GM23338 (cell line): ENCODE measurements around the gene CORO2A. TPM values are rescaled to one million over a fixed set of nuclear protein-coding genes. Genes with fewer than 3 reads are reported as not detected.
"Not testable (repeated sequence)": the region's sequence is repeated elsewhere in the genome, so short reads cannot be mapped to it uniquely, and the experiment has no call there.

Source experiments
- ATAC-seq: fragments of 200-7000 bp; cut with Tn5 transposase; 3 replicates; pipeline ENCODE4 v1.9.1; 2020
- DNase-seq: peaks from one replicate; pipeline ENCODE4 v3.0.0-alpha.2; 2015; ENCODE audit warnings: low spot score
- H2AFZ ChIP-seq: fragments of 200-600 bp; sonication (generic); 2 replicates; pipeline ENCODE4 v1.8.0; 2016; ENCODE audit warnings: antibody characterized with exemption, mild to moderate bottlenecking, moderate library complexity
- H3F3A ChIP-seq: fragments of 200-600 bp; sonication (generic); replicated peaks from 2 replicates; pipeline ENCODE4 v1.8.0; 2017; ENCODE audit warnings: antibody characterized with exemption, mixed run types, low read depth
- H3K27ac ChIP-seq: fragments of 200-600 bp; sonication (generic); 2 replicates; pipeline ENCODE4 v1.6.1; 2016; ENCODE audit warnings: low read depth
- H3K27me3 ChIP-seq: fragments of 200-600 bp; sonication (generic); 2 replicates; pipeline ENCODE4 v1.8.0; 2016; ENCODE audit warnings: mild to moderate bottlenecking, mixed run types, moderate library complexity; ENCODE audit not compliant: insufficient read depth
- H3K36me3 ChIP-seq: fragments of 200-600 bp; sonication (generic); 2 replicates; pipeline ENCODE4 v1.8.0; 2016; ENCODE audit warnings: mild to moderate bottlenecking; ENCODE audit not compliant: insufficient read depth
- H3K4me1 ChIP-seq: fragments of 200-600 bp; sonication (generic); 2 replicates; pipeline ENCODE4 v1.8.0; 2016; ENCODE audit warnings: mild to moderate bottlenecking, moderate library complexity; ENCODE audit not compliant: insufficient read depth
- H3K4me2 ChIP-seq: fragments of 200-600 bp; sonication (generic); 2 replicates; pipeline ENCODE4 v1.7.1; 2017; ENCODE audit warnings: mixed run types
- H3K4me3 ChIP-seq: fragments of 200-600 bp; sonication (generic); 2 replicates; pipeline ENCODE4 v1.6.1; 2016; ENCODE audit warnings: mixed run types
- H3K79me2 ChIP-seq: fragments of 200-600 bp; sonication (generic); replicated peaks from 2 replicates; pipeline ENCODE4 v1.8.0; 2017; ENCODE audit warnings: mild to moderate bottlenecking; ENCODE audit not compliant: insufficient read depth
- H3K9me2 ChIP-seq: fragments of 200-600 bp; sonication (generic); 2 replicates; pipeline ENCODE4 v1.8.0; 2017; ENCODE audit not compliant: insufficient read depth
- H4K20me1 ChIP-seq: fragments of 200-600 bp; sonication (generic); replicated peaks from 2 replicates; pipeline ENCODE4 v1.8.0; 2017; ENCODE audit warnings: mild to moderate bottlenecking; ENCODE audit not compliant: insufficient read depth
- H3K27ac Mint-ChIP-seq: 2 replicates; pipeline ENCODE4 v1.8.0; 2020; ENCODE audit warnings: inconsistent platforms, mild to moderate bottlenecking, moderate library complexity, mixed read lengths
- H3K27me3 Mint-ChIP-seq: 3 replicates; pipeline ENCODE4 v1.8.0; 2022; ENCODE audit warnings: low read depth, mild to moderate bottlenecking, moderate library complexity, mixed read lengths, inconsistent platforms; ENCODE audit not compliant: insufficient read depth, poor library complexity
- H3K36me3 Mint-ChIP-seq: 3 replicates; pipeline ENCODE4 v1.8.0; 2021; ENCODE audit warnings: low read depth, mild to moderate bottlenecking, inconsistent platforms, moderate library complexity, mixed read lengths
- H3K4me1 Mint-ChIP-seq: 3 replicates; pipeline ENCODE4 v1.8.0; 2020; ENCODE audit warnings: mild to moderate bottlenecking, inconsistent platforms, mixed read lengths
- H3K4me3 Mint-ChIP-seq: 3 replicates; pipeline ENCODE4 v1.8.0; 2021; ENCODE audit warnings: moderate library complexity, mild to moderate bottlenecking, inconsistent platforms, mixed read lengths
- H3K9me3 Mint-ChIP-seq: 3 replicates; pipeline ENCODE4 v1.8.0; 2020; ENCODE audit warnings: moderate library complexity, mild to moderate bottlenecking, inconsistent platforms, mixed read lengths
- ETS1 ChIP-seq: IDR thresholded peaks from 2 replicates; pipeline ENCODE4 v1.6.1; 2016; ENCODE audit warnings: antibody characterized with exemption
- EZH2 ChIP-seq: fragments of 200-600 bp; sonication (generic); IDR thresholded peaks from one replicate; pipeline ENCODE4 v1.8.0; 2017; ENCODE audit warnings: antibody characterized with exemption, mild to moderate bottlenecking, low read depth; ENCODE audit not compliant: unreplicated experiment
- JUNB ChIP-seq: IDR thresholded peaks from one replicate; pipeline ENCODE4 v1.6.1; 2016; ENCODE audit warnings: antibody characterized with exemption; ENCODE audit not compliant: unreplicated experiment
- POLR2AphosphoS5 ChIP-seq: IDR thresholded peaks from 2 replicates; pipeline ENCODE4 v1.6.1; 2016; ENCODE audit warnings: antibody characterized with exemption, low read depth
- STAT1 ChIP-seq: IDR thresholded peaks from one replicate; pipeline ENCODE4 v1.6.1; 2016; ENCODE audit warnings: antibody characterized with exemption; ENCODE audit not compliant: unreplicated experiment
- ZNF114 ChIP-seq: fragments of 250-450 bp; sonication (Bioruptor Pico); IDR thresholded peaks from 2 replicates; pipeline ENCODE4 v1.5.0; 2020; ENCODE audit warnings: mild to moderate bottlenecking, moderate library complexity
- ZNF331 ChIP-seq: fragments of 250-450 bp; sonication (Bioruptor Pico); IDR thresholded peaks from 2 replicates; pipeline ENCODE4 v1.5.0; 2020; ENCODE audit warnings: low read depth, mild to moderate bottlenecking, moderate library complexity
- polyA plus RNA-seq: library from polyadenylated mRNA; unstranded; fragments of >200 nt; fragmentation: Nextera tagmentation; extraction: Ambion mirVana; gene quantifications from 2 replicates; pipeline ENCODE4 v1.2.1, GENCODE V29; 2016
- total RNA-seq: library from RNA; depleted of rRNA; stranded (reverse); fragments of >200 nt; shearing (Covaris generic); gene quantifications from 2 replicates; pipeline ENCODE4 v1.2.3, GENCODE V29; 2014
- TF ChIP-seq, protein P1 (sequence below), 2 experiments: fragments of 200-600 bp in 1 of 2; sonication (generic) in 1 of 2; conservative IDR thresholded peaks; 2 replicates each; pipeline versions ENCODE4 v1.5.1 to v1.6.1; 2016 to 2017; ENCODE audit warnings: antibody characterized with exemption in 2 of 2, low read depth in 2 of 2, mild to moderate bottlenecking in 2 of 2, moderate library complexity in 1 of 2
- TF ChIP-seq, protein P2 (sequence below): IDR thresholded peaks from one replicate; pipeline ENCODE4 v1.6.1; 2018; ENCODE audit warnings: antibody characterized with exemption; ENCODE audit not compliant: unreplicated experiment

The CORO2A gene
- total and polyA plus RNA-seq, 2 experiments from 2014 or later, result 12.9 to 27.6 TPM

- Histone ChIP-seq H3K4me2 (peak overlapping the region; percentile 68), H3K4me3 (peak overlapping the region; percentile 52), H3K9me2 (no peaks in the 10 kb centered on the region), H3K79me2 (no peaks in the 10 kb centered on the region), H4K20me1 (no peaks in the 10 kb centered on the region; the same call in 1 of the 2 replicates), H3K27ac (no peak overlapping the region), H3F3A (peaks cover 6% of the 10 kb centered on the region; the same call in 1 of the 2 replicates), H3K4me1 (no peaks in the 10 kb centered on the region; the same call in 1 of the 2 replicates), H3K27me3 (no peaks in the 10 kb centered on the region), H2AFZ (peak overlapping the region; percentile 88), H3K36me3 (no peaks in the 10 kb centered on the region)
- Mint-ChIP-seq H3K9me3 (peaks cover 2% of the 10 kb centered on the region; the same call in 1 of the 3 replicates), H3K27me3 (peaks cover 16% of the 10 kb centered on the region), H3K36me3 (no peaks in the 10 kb centered on the region; the same call in 2 of the 3 replicates), H3K27ac (no peak overlapping the region), H3K4me3 (peak overlapping the region; percentile 69), H3K4me1 (peaks cover 8% of the 10 kb centered on the region)
- DNase-seq (peak; percentile 40), ATAC-seq (peak; percentile 24)
- no peak for TF ChIP-seq EZH2
- TF ChIP-seq, protein P1, sequence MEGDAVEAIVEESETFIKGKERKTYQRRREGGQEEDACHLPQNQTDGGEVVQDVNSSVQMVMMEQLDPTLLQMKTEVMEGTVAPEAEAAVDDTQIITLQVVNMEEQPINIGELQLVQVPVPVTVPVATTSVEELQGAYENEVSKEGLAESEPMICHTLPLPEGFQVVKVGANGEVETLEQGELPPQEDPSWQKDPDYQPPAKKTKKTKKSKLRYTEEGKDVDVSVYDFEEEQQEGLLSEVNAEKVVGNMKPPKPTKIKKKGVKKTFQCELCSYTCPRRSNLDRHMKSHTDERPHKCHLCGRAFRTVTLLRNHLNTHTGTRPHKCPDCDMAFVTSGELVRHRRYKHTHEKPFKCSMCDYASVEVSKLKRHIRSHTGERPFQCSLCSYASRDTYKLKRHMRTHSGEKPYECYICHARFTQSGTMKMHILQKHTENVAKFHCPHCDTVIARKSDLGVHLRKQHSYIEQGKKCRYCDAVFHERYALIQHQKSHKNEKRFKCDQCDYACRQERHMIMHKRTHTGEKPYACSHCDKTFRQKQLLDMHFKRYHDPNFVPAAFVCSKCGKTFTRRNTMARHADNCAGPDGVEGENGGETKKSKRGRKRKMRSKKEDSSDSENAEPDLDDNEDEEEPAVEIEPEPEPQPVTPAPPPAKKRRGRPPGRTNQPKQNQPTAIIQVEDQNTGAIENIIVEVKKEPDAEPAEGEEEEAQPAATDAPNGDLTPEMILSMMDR (conservative IDR thresholded peaks at IDR 0.05; ENCODE audit: low read depth in 2 of 2), result peak; percentile 12 to 30; a peak in 2 of 4 replicates
Measured at GRCh38 chr9:98117984-98118639, 74.3 kb downstream of the CORO2A start.

GRCh38 chr9:98117097-98117496 lies 75.3 kb downstream of the CORO2A start:
- not testable (repeated sequence) for ATAC-seq, H3K4me1 Mint-ChIP-seq, DNase-seq, H3K27ac ChIP-seq, H3K36me3 Mint-ChIP-seq, H3K36me3 ChIP-seq, H2AFZ ChIP-seq, H3K27me3 ChIP-seq, H3K4me2 ChIP-seq, H3K4me3 Mint-ChIP-seq, H3K9me2 ChIP-seq, H3K4me3 ChIP-seq, H3K4me1 ChIP-seq, H3K9me3 Mint-ChIP-seq, H3F3A ChIP-seq, H3K27ac Mint-ChIP-seq, H3K79me2 ChIP-seq, H4K20me1 ChIP-seq
- H3K27me3 Mint-ChIP-seq, result peaks cover 16% of the 10 kb centered on the region

- Histone ChIP-seq H2AFZ (no peak overlapping the region), H3K4me1 (peaks cover 8% of the 10 kb centered on the region; the same call in 1 of the 2 replicates), H3K79me2 (peaks cover 5% of the 10 kb centered on the region; the same call in 1 of the 2 replicates), H3K9me2 (no peaks in the 10 kb centered on the region), H3K36me3 (peaks cover 3% of the 10 kb centered on the region; the same call in 1 of the 2 replicates), H3K4me2 (no peak overlapping the region), H4K20me1 (no peaks in the 10 kb centered on the region), H3K27me3 (no peaks in the 10 kb centered on the region), H3F3A (no peaks in the 10 kb centered on the region), H3K27ac (peak overlapping the region; percentile 76; the same call in 1 of the 2 replicates), H3K4me3 (no peak overlapping the region)
- peaks cover 8% of the 10 kb centered on the region for H3K27me3 Mint-ChIP-seq
- no peak overlapping the region for H3K4me3 Mint-ChIP-seq
- DNase-seq, result no peak
- no peaks in the 10 kb centered on the region; the same call in 2 of the 3 replicates for H3K9me3 Mint-ChIP-seq
- H3K36me3 Mint-ChIP-seq, result peaks cover 6% of the 10 kb centered on the region; the same call in 2 of the 3 replicates
- peaks cover 11% of the 10 kb centered on the region for H3K4me1 Mint-ChIP-seq
- H3K27ac Mint-ChIP-seq, result no peak overlapping the region
- no peak for ATAC-seq
- TF ChIP-seq ZNF331 (CRISPR knock-in tag) (no peak), ZNF114 (CRISPR knock-in tag) (no peak), JUNB (no peak), EZH2 (no peak), POLR2AphosphoS5 (no peak), ETS1 (no peak), STAT1 (no peak)
- TF ChIP-seq, protein P1 (conservative IDR thresholded peaks at IDR 0.05; ENCODE audit: low read depth in 2 of 2), result no peak
- TF ChIP-seq, protein P2, sequence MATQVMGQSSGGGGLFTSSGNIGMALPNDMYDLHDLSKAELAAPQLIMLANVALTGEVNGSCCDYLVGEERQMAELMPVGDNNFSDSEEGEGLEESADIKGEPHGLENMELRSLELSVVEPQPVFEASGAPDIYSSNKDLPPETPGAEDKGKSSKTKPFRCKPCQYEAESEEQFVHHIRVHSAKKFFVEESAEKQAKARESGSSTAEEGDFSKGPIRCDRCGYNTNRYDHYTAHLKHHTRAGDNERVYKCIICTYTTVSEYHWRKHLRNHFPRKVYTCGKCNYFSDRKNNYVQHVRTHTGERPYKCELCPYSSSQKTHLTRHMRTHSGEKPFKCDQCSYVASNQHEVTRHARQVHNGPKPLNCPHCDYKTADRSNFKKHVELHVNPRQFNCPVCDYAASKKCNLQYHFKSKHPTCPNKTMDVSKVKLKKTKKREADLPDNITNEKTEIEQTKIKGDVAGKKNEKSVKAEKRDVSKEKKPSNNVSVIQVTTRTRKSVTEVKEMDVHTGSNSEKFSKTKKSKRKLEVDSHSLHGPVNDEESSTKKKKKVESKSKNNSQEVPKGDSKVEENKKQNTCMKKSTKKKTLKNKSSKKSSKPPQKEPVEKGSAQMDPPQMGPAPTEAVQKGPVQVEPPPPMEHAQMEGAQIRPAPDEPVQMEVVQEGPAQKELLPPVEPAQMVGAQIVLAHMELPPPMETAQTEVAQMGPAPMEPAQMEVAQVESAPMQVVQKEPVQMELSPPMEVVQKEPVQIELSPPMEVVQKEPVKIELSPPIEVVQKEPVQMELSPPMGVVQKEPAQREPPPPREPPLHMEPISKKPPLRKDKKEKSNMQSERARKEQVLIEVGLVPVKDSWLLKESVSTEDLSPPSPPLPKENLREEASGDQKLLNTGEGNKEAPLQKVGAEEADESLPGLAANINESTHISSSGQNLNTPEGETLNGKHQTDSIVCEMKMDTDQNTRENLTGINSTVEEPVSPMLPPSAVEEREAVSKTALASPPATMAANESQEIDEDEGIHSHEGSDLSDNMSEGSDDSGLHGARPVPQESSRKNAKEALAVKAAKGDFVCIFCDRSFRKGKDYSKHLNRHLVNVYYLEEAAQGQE, result no peak
Measured at GRCh38 chr9:98109052-98109451, 83.4 kb downstream of the CORO2A start.
